ENCODE data around the gene COPS7B.

COPS7B gene

DNA sequence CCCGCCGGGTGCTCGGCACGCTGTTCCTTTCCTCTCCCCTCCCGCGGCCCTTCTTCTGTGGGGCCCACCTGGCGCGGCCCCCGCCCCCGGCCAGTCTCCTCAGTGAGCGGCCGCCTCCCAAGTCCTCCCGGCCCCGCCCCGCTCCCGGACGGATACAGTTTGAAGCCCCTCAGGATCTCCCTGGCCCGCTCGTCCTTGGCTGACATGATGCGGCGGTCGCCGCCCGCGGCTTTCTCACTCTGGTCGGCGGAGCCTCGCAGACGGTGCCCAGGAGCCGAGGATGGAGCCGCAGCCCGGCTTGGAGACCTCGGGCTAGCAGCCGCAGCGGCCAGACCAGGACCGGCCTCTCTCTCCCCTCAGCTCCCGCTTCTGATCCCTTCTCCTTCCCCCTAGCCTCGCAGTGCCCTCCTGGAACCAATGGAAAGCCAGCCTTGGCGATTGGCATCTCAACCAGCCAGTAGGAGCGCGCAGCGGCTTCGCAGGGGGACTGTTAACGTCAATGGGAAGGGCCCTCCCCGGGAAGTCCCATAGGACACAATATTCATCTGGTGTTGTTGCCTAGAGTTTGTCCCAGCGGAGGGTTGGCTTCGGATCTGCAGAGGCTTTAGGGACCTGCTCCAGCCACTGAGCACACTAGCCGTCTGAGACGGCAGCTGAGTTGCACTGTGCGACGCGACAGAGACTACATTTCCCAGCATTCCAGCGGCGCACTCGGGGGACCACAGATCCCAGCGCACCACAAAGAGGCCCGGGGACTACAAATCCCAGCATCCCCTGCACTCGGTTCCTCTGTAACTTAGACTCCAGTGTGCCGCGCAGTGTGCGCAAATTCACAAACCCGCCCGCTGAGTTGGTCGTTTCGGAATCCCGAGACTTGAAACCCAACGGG is 5.1 kb upstream of the COPS7B start, which contains the start of gene PDE6D:
TSS of gene PDE6D (minus strand) at position 374 of the 889 bp plus-strand sequence. CDS start at position 206, 168 bp downstream.
- H3K4me1 ChIP-seq (ENCODE audit: control insufficient read depth, insufficient read depth, low read depth, low read length) = peaks cover 10% of the 10 kb centered on the region

DNA sequence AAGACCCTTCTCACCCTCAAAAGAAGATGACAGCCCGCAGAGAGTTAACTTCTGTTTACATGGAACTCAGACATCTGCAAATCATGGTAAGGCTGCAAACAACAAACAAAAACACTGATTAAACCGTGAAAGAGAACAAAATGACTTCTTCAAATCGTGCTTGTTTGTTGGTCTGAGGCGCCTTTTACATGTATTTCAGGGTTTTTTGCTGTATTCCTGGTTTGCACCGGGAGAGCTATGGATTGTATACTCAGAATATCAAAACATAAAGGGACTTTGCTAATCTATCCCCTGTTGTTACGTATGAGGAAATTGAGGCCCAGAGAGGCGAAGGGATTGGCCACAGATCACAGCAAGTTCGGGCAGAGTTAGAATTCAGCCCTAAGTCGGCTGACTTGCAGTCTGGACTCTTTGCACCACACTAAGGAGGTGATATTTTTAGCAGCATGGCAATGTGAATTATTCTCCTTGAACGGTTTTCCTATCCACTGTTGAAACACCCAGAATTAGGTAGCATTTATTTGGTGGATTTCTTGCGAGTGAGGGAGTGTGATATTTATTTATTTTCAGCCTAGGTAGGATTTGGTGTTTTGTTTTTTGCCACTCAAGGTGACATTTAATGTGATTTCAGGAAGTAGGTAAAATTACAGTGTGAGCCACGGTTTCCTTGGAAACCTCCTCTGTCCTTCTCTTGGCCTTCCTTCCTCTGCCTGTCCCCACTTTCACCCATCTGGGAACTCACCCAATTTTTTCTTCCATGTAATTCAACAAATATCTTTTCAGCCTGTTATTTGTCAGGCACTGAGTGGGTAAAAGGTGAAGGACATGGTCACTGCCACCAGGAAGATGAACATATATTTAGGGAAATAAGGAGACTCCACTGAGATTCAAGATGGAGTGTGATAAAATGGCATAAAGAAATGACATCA is 4.2 kb upstream of the COPS7B start:
- H2BK12ac ChIP-seq (ENCODE audit: low read length in 2 of 2) = no peak overlapping the region
- peak overlapping the region; percentile 7 for H3K27ac ChIP-seq (ENCODE audit: low read length, poor library complexity, severe bottlenecking)
- peak overlapping the region; percentile 47 for H2AFZ ChIP-seq (ENCODE audit: low read depth, low read length)
- peaks cover 10% of the 10 kb centered on the region for H3K4me1 ChIP-seq (ENCODE audit: control insufficient read depth, insufficient read depth, low read depth, low read length)
- H2AK5ac ChIP-seq (ENCODE audit: low read length, severe bottlenecking) = no peak overlapping the region
- H3K14ac ChIP-seq (ENCODE audit: low read length in 2 of 2) = no peak overlapping the region
- H3K27me3 ChIP-seq (ENCODE audit: control insufficient read depth in 1 of 2, insufficient read depth in 1 of 2, low read length in 2 of 2) = no peaks in the 10 kb centered on the region
- no peaks in the 10 kb centered on the region for H3K9me3 ChIP-seq (ENCODE audit: control insufficient read depth, low read length)
- no peak overlapping the region for H2BK120ac ChIP-seq (ENCODE audit: low read depth, low read length)
- no peak overlapping the region for H4K91ac ChIP-seq (ENCODE audit: low read length)
- H2BK5ac ChIP-seq (ENCODE audit: low read depth, low read length, poor library complexity, severe bottlenecking) = no peak overlapping the region
- WGBS = 26% methylated on average over 10 of the region's 12 CpGs
- peak overlapping the region; percentile 48 for H2BK15ac ChIP-seq (ENCODE audit: low read depth, poor library complexity, severe bottlenecking)
- H3K4me3 ChIP-seq (ENCODE audit: insufficient read depth in 1 of 2, low read depth in 1 of 2, low read length in 2 of 2) = peak overlapping the region; percentile 90 to 91
- peak overlapping the region in 1 of 2 experiments; percentile 38 for H3K18ac ChIP-seq (ENCODE audit: low read depth in 1 of 2, low read length in 2 of 2)
- H3K4me2 ChIP-seq (ENCODE audit: low read length, poor library complexity, severe bottlenecking) = peak overlapping the region; percentile 80
- H3K36me3 ChIP-seq (ENCODE audit: control insufficient read depth in 1 of 2, insufficient read depth in 2 of 2, low read depth in 1 of 2, low read length in 2 of 2) = no peaks in the 10 kb centered on the region
- H3K4ac ChIP-seq (ENCODE audit: low read depth in 1 of 2, low read length in 2 of 2) = no peak overlapping the region
- DNase-seq = peak; percentile 70
- H4K8ac ChIP-seq (ENCODE audit: low read length) = peak overlapping the region; percentile 67
- peaks cover 24% of the 10 kb centered on the region for H3K79me1 ChIP-seq (replicated peaks; ENCODE audit: low read length, poor library complexity, severe bottlenecking)
- no peak overlapping the region for H3K23ac ChIP-seq (ENCODE audit: low read length in 2 of 2)
- peak overlapping the region; percentile 94 for H3K9ac ChIP-seq (ENCODE audit: low read length)

More for the DNA sequence above, 5.1 kb upstream of the COPS7B start, which contains the start of gene PDE6D:
- Histone ChIP-seq H2BK12ac (ENCODE audit: low read length in 2 of 2) (peak within 1 kb of the TSS in 1 of 2 experiments; percentile 80), H2BK5ac (ENCODE audit: low read depth, low read length, poor library complexity, severe bottlenecking) (no peak within 1 kb of the TSS), H2AK5ac (ENCODE audit: low read length, severe bottlenecking) (no peak within 1 kb of the TSS), H2BK15ac (ENCODE audit: low read depth, poor library complexity, severe bottlenecking) (no peak within 1 kb of the TSS), H3K23ac (ENCODE audit: low read length in 2 of 2) (no peak within 1 kb of the TSS), H3K27me3 (ENCODE audit: control insufficient read depth in 1 of 2, insufficient read depth in 1 of 2, low read length in 2 of 2) (no peaks in the 10 kb centered on the region), H3K79me1 (replicated peaks; ENCODE audit: low read length, poor library complexity, severe bottlenecking) (peaks cover 21% of the 10 kb centered on the region), H3K4me3 (ENCODE audit: insufficient read depth in 1 of 2, low read depth in 1 of 2, low read length in 2 of 2) (peak within 1 kb of the TSS; percentile 90 to 91), H2AFZ (ENCODE audit: low read depth, low read length) (peak within 1 kb of the TSS; percentile 99), H2BK120ac (ENCODE audit: low read depth, low read length) (no peak within 1 kb of the TSS), H3K4ac (ENCODE audit: low read depth in 1 of 2, low read length in 2 of 2) (no peak within 1 kb of the TSS), H4K91ac (ENCODE audit: low read length) (no peak within 1 kb of the TSS), H3K9me3 (ENCODE audit: control insufficient read depth, low read length) (no peaks in the 10 kb centered on the region), H3K4me2 (ENCODE audit: low read length, poor library complexity, severe bottlenecking) (peak within 1 kb of the TSS; percentile 92), H3K18ac (ENCODE audit: low read depth in 1 of 2, low read length in 2 of 2) (peak within 1 kb of the TSS; percentile 38 to 70), H4K8ac (ENCODE audit: low read length) (peak within 1 kb of the TSS; percentile 96), H3K36me3 (ENCODE audit: control insufficient read depth in 1 of 2, insufficient read depth in 2 of 2, low read depth in 1 of 2, low read length in 2 of 2) (no peaks in the 10 kb centered on the region), H3K9ac (ENCODE audit: low read length) (peak within 1 kb of the TSS; percentile 94), H3K27ac (ENCODE audit: low read length, poor library complexity, severe bottlenecking) (peak within 1 kb of the TSS; percentile 77), H3K14ac (ENCODE audit: low read length in 2 of 2) (peak within 1 kb of the TSS in 1 of 2 experiments; percentile 83)
- 1% methylated on average over 67 of the region's 67 CpGs for WGBS
- peak; percentile 100 for DNase-seq

DNA sequence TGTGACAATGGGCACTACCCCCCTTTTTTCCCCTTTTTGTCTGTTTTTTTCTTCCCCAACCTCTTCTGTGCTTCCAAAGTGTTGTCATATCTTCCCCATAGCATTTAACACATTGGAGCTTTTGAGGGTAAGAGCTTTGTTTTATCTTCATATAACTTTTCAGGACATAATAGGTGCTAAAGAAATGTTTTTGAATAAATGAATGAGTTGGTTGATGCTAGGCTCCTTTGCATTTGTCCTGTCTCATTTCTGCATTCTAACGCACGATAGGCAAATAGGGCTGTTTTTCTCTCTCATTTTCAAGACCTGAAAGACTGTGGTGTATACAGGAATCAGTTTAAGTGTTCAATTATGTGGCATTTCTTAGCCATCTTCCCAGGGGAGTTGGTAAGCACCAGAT is 832 bp upstream of the COPS7B start:
- Histone ChIP-seq H2BK5ac (ENCODE audit: low read depth, low read length, poor library complexity, severe bottlenecking) (no peak overlapping the region), H2AK5ac (ENCODE audit: low read length, severe bottlenecking) (peak overlapping the region; percentile 35), H3K27ac (ENCODE audit: low read length, poor library complexity, severe bottlenecking) (no peak overlapping the region), H3K36me3 (ENCODE audit: control insufficient read depth in 1 of 2, insufficient read depth in 2 of 2, low read depth in 1 of 2, low read length in 2 of 2) (peaks cover 4 to 19% of the 10 kb centered on the region in 2 experiments), H3K79me1 (replicated peaks; ENCODE audit: low read length, poor library complexity, severe bottlenecking) (peaks cover 19% of the 10 kb centered on the region), H3K4me3 (ENCODE audit: insufficient read depth in 1 of 2, low read depth in 1 of 2, low read length in 2 of 2) (peak overlapping the region in 1 of 2 experiments; percentile 97), H3K4me1 (ENCODE audit: control insufficient read depth, insufficient read depth, low read depth, low read length) (peaks cover 5% of the 10 kb centered on the region), H2BK12ac (ENCODE audit: low read length in 2 of 2) (no peak overlapping the region), H3K14ac (ENCODE audit: low read length in 2 of 2) (no peak overlapping the region), H3K4ac (ENCODE audit: low read depth in 1 of 2, low read length in 2 of 2) (peak overlapping the region in 1 of 2 experiments; percentile 91), H3K18ac (ENCODE audit: low read depth in 1 of 2, low read length in 2 of 2) (no peak overlapping the region), H4K8ac (ENCODE audit: low read length) (no peak overlapping the region), H2AFZ (ENCODE audit: low read depth, low read length) (no peak overlapping the region), H3K27me3 (ENCODE audit: control insufficient read depth in 1 of 2, insufficient read depth in 1 of 2, low read length in 2 of 2) (no peaks in the 10 kb centered on the region), H2BK120ac (ENCODE audit: low read depth, low read length) (no peak overlapping the region), H4K91ac (ENCODE audit: low read length) (no peak overlapping the region), H3K9me3 (ENCODE audit: control insufficient read depth, low read length) (no peaks in the 10 kb centered on the region), H3K23ac (ENCODE audit: low read length in 2 of 2) (no peak overlapping the region), H3K4me2 (ENCODE audit: low read length, poor library complexity, severe bottlenecking) (no peak overlapping the region), H3K9ac (ENCODE audit: low read length) (peak overlapping the region; percentile 91), H2BK15ac (ENCODE audit: low read depth, poor library complexity, severe bottlenecking) (no peak overlapping the region)
- DNase-seq = no peak
- WGBS = 100% methylated on average over 2 of the region's 2 CpGs
